Measurements from ENCODE around the gene PTGIS.

PTGIS gene

GRCh38 chr20:49587111-49587570 is 19.2 kb upstream of the PTGIS start:
- no peak for DNase-seq (ENCODE audit: low read depth)
- H3K4me3 ChIP-seq (ENCODE audit: low read depth, low read length): no peak overlapping the region
- TF ChIP-seq CTCF (IDR thresholded peaks at IDR 0.05; ENCODE audit: insufficient read depth, low read depth, low read length, missing control alignments): no peak

GRCh38 chr20:49585585-49586245 is 17.8 kb upstream of the PTGIS start:
- H3K4me3 ChIP-seq (ENCODE audit: low read depth, low read length): no peak overlapping the region
- no peak for DNase-seq (ENCODE audit: low read depth)
- TF ChIP-seq CTCF (IDR thresholded peaks at IDR 0.05; ENCODE audit: insufficient read depth, low read depth, low read length, missing control alignments): no peak

- no peak for DNase-seq (ENCODE audit: low read depth)
- H3K4me3 ChIP-seq (ENCODE audit: low read depth, low read length): no peak overlapping the region
- no peak for TF ChIP-seq CTCF (IDR thresholded peaks at IDR 0.05; ENCODE audit: insufficient read depth, low read depth, low read length, missing control alignments)
Measured at GRCh38 chr20:49584418-49585382, 16.8 kb upstream of the PTGIS start.

GRCh38 chr20:49583669-49584417 is 15.9 kb upstream of the PTGIS start:
- no peak overlapping the region for H3K4me3 ChIP-seq (ENCODE audit: low read depth, low read length)
- DNase-seq (ENCODE audit: low read depth): no peak
- TF ChIP-seq CTCF (IDR thresholded peaks at IDR 0.05; ENCODE audit: insufficient read depth, low read depth, low read length, missing control alignments): no peak

GRCh38 chr20:49583343-49583668 is 15.4 kb upstream of the PTGIS start:
- H3K4me3 ChIP-seq (ENCODE audit: low read depth, low read length): no peak overlapping the region
- no peak for TF ChIP-seq CTCF (IDR thresholded peaks at IDR 0.05; ENCODE audit: insufficient read depth, low read depth, low read length, missing control alignments)
- no peak for DNase-seq (ENCODE audit: low read depth)

GRCh38 chr20:49582413-49583334 is 14.7 kb upstream of the PTGIS start:
- no peak overlapping the region for H3K4me3 ChIP-seq (ENCODE audit: low read depth, low read length)
- no peak for DNase-seq (ENCODE audit: low read depth)
- TF ChIP-seq CTCF (IDR thresholded peaks at IDR 0.05; ENCODE audit: insufficient read depth, low read depth, low read length, missing control alignments): no peak

Measured in GM12865 (cell line).